Fibroblast of lung (primary cell): ENCODE data around the gene CEP63.

Source experiments
- EZH2 ChIP-seq: IDR thresholded peaks from 2 replicates; pipeline ENCODE4 v1.5.1; 2012; ENCODE audit warnings: low read length, control low read depth, mild to moderate bottlenecking; ENCODE audit errors: missing control alignments
- TF ChIP-seq, protein P1 (sequence below), 2 donors: IDR thresholded peaks in 1 of 2; conservative IDR thresholded peaks in 1 of 2; 1 replicate in 1 of 2; 2 replicates in 1 of 2; pipeline ENCODE4 v1.5.1; 2011 to 2012; ENCODE audit warnings: low read length in 2 of 2, control low read depth in 1 of 2, inconsistent platforms in 1 of 2, low read depth in 1 of 2, mild to moderate bottlenecking in 1 of 2

DNA sequence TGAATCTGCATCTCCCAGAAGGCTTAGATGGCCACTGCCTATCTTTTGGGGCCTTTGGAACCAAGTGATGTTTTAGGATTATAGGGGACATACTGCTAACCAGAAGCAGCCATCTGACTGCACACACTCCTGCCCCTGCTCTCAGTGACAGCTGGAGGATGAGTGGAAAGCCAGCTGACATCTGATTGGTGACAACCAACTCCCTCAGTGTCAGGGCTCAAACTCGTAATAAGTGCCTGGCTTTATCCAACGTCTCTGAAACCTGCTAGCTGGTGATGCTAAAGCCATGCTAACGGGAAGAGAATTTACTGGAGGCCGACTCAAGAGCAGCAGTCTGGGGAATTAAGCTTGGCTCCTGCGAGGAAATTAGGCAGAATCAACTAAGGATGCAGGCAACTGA, 129.9 kb downstream of the CEP63 start:
- TF ChIP-seq, protein P1, sequence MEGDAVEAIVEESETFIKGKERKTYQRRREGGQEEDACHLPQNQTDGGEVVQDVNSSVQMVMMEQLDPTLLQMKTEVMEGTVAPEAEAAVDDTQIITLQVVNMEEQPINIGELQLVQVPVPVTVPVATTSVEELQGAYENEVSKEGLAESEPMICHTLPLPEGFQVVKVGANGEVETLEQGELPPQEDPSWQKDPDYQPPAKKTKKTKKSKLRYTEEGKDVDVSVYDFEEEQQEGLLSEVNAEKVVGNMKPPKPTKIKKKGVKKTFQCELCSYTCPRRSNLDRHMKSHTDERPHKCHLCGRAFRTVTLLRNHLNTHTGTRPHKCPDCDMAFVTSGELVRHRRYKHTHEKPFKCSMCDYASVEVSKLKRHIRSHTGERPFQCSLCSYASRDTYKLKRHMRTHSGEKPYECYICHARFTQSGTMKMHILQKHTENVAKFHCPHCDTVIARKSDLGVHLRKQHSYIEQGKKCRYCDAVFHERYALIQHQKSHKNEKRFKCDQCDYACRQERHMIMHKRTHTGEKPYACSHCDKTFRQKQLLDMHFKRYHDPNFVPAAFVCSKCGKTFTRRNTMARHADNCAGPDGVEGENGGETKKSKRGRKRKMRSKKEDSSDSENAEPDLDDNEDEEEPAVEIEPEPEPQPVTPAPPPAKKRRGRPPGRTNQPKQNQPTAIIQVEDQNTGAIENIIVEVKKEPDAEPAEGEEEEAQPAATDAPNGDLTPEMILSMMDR (conservative IDR thresholded peaks at IDR 0.05 in 1 of 2, IDR thresholded peaks at IDR 0.05 in 1 of 2; ENCODE audit: low read depth in 1 of 2, low read length in 2 of 2) = no peak
- TF ChIP-seq EZH2 = no peak
